ENCODE results near the gene DCAF11.

Gene DCAF11

GRCh38 chr14:24110523-24110922, 4.1 kb upstream of the DCAF11 start:
- Histone ChIP-seq H3K9me3 (ENCODE audit: severe bottlenecking) (no peaks in the 10 kb centered on the region), H3K4me1 (ENCODE audit: insufficient read depth, poor library complexity, severe bottlenecking) (peaks cover 29% of the 10 kb centered on the region), H3K4me3 (ENCODE audit: severe bottlenecking) (no peak overlapping the region), H3K27me3 (ENCODE audit: insufficient read depth, poor library complexity, severe bottlenecking) (no peaks in the 10 kb centered on the region), H3K27ac (ENCODE audit: poor library complexity, severe bottlenecking) (peak overlapping the region; percentile 11), H3K36me3 (ENCODE audit: low read depth) (no peaks in the 10 kb centered on the region)
- DNase-seq (ENCODE audit: low spot score) (no peak), ATAC-seq (ENCODE audit: low read depth) (no peak)
- TF ChIP-seq CTCF (IDR thresholded peaks at IDR 0.05; ENCODE audit: poor library complexity, severe bottlenecking), result no peak

GRCh38 chr14:24113379-24113800, 1.2 kb upstream of the DCAF11 start:
- peak overlapping the region; percentile 57 for H3K4me3 ChIP-seq (ENCODE audit: severe bottlenecking)
- no peaks in the 10 kb centered on the region for H3K27me3 ChIP-seq (ENCODE audit: insufficient read depth, poor library complexity, severe bottlenecking)
- DNase-seq (ENCODE audit: low spot score), result no peak
- H3K9me3 ChIP-seq (ENCODE audit: severe bottlenecking), result no peaks in the 10 kb centered on the region
- ATAC-seq (ENCODE audit: low read depth), result peak; percentile 0; the same call in 2 of the 3 replicates
- peak overlapping the region; percentile 92 for H3K27ac ChIP-seq (ENCODE audit: poor library complexity, severe bottlenecking)
- H3K4me1 ChIP-seq (ENCODE audit: insufficient read depth, poor library complexity, severe bottlenecking), result peaks cover 20% of the 10 kb centered on the region
- H3K36me3 ChIP-seq (ENCODE audit: low read depth), result peaks cover 20% of the 10 kb centered on the region
- no peak for TF ChIP-seq CTCF (IDR thresholded peaks at IDR 0.05; ENCODE audit: poor library complexity, severe bottlenecking)

GRCh38 chr14:24113801-24114531, 611 bp upstream of the DCAF11 start:
- Histone ChIP-seq H3K27me3 (ENCODE audit: insufficient read depth, poor library complexity, severe bottlenecking) (no peaks in the 10 kb centered on the region), H3K9me3 (ENCODE audit: severe bottlenecking) (no peaks in the 10 kb centered on the region), H3K4me3 (ENCODE audit: severe bottlenecking) (peak overlapping the region; percentile 57), H3K27ac (ENCODE audit: poor library complexity, severe bottlenecking) (peak overlapping the region; percentile 92), H3K36me3 (ENCODE audit: low read depth) (peaks cover 26% of the 10 kb centered on the region), H3K4me1 (ENCODE audit: insufficient read depth, poor library complexity, severe bottlenecking) (peaks cover 16% of the 10 kb centered on the region)
- TF ChIP-seq CTCF (IDR thresholded peaks at IDR 0.05; ENCODE audit: poor library complexity, severe bottlenecking), result peak; percentile 8
- DNase-seq (ENCODE audit: low spot score) (peak; percentile 95), ATAC-seq (ENCODE audit: low read depth) (peak; percentile 50)

GRCh38 chr14:24115422-24116127, 998 bp downstream of the DCAF11 start:
- Histone ChIP-seq H3K27me3 (ENCODE audit: insufficient read depth, poor library complexity, severe bottlenecking) (no peaks in the 10 kb centered on the region), H3K4me3 (ENCODE audit: severe bottlenecking) (peak overlapping the region; percentile 57), H3K27ac (ENCODE audit: poor library complexity, severe bottlenecking) (peak overlapping the region; percentile 92), H3K4me1 (ENCODE audit: insufficient read depth, poor library complexity, severe bottlenecking) (peaks cover 6% of the 10 kb centered on the region), H3K36me3 (ENCODE audit: low read depth) (peaks cover 40% of the 10 kb centered on the region), H3K9me3 (ENCODE audit: severe bottlenecking) (no peaks in the 10 kb centered on the region)
- ATAC-seq (ENCODE audit: low read depth), result no peak
- DNase-seq (ENCODE audit: low spot score), result no peak
- TF ChIP-seq CTCF (IDR thresholded peaks at IDR 0.05; ENCODE audit: poor library complexity, severe bottlenecking), result no peak
